ENCODE results near the gene IL22RA1. TPM values are rescaled to one million over a fixed set of nuclear protein-coding genes. Genes with fewer than 3 reads are reported as not detected.

IL22RA1 gene
- total and polyA plus RNA-seq, 10 of the 15 experiments (the other 5 are each of a cell fraction or from before 2014, with no cell fraction given): not detected

- no peak for TF ChIP-seq REST (IDR thresholded peaks at IDR 0.05; ENCODE audit: low read depth, low read length)
- no peak for TF ChIP-seq PKNOX1 (IDR thresholded peaks at IDR 0.05)
These were observed 42.1 kb upstream of the IL22RA1 start (continued) for GRCh38 chr1:24185076-24185475.

GRCh38 chr1:24182061-24182460 lies 39.1 kb upstream of the IL22RA1 start:
- no peaks in the 10 kb centered on the region for H3K9me3 ChIP-seq (replicated peaks; ENCODE audit: control insufficient read depth, insufficient read depth, low read length)
- SMC1A ChIA-PET (ENCODE audit: uncharacterized antibody, unreplicated experiment): no interaction called here
- no peak for ATAC-seq
- no peaks in the 10 kb centered on the region; a peak in 1 of 4 replicates for H3K36me3 ChIP-seq (ENCODE audit: control insufficient read depth in 2 of 2, insufficient read depth in 2 of 2, low read length in 1 of 2)
- FAIRE-seq: no peak
- intact Hi-C loops (cut with micrococcal nuclease; ENCODE audit: unreplicated experiment): no loop called here
- no peaks in the 10 kb centered on the region for H4K20me1 ChIP-seq (ENCODE audit: control insufficient read depth, insufficient read depth)
- H3K4me2 ChIP-seq (ENCODE audit: control insufficient read depth, insufficient read depth): no peak overlapping the region
- in situ Hi-C loops (cut with MboI): no loop called here
- H3K79me2 ChIP-seq (ENCODE audit: control insufficient read depth, insufficient read depth, low read length): no peaks in the 10 kb centered on the region; the same call in 1 of the 2 replicates
- 59% methylated on average over 6 of the region's 6 CpGs for WGBS (ENCODE audit: insufficient coverage, insufficient replicate concordance, low lambda C conversion rate, missing lambda C conversion rate)
- peaks cover 0 to 2% of the 10 kb centered on the region in 2 experiments; a peak in 2 of 4 replicates for H3K27me3 ChIP-seq (replicated peaks in 1 of 2; ENCODE audit: control insufficient read depth in 2 of 2, insufficient read depth in 2 of 2, low read length in 1 of 2)
- H3K27ac ChIP-seq (ENCODE audit: control insufficient read depth, insufficient read depth): no peak overlapping the region
- BruUV-seq (replicated peaks): no TSS peak
- CTCF ChIA-PET: interaction anchor here (1.6 kb wide), 1 partner anchor 17 kb away, joined by 5 read pairs; no protein-coding TSS in a partner anchor
- H2AFZ ChIP-seq (ENCODE audit: control insufficient read depth, low read depth, low read length): no peak overlapping the region
- H3K4me3 ChIP-seq: no peak overlapping the region
- no peak for DNase-seq (ENCODE audit: low read depth, low spot score)
- POLR2A ChIA-PET: interaction anchor here (0.6 kb wide), 1 partner anchor 199 kb away, joined by 3 read pairs; no protein-coding TSS in a partner anchor
- H3K9ac ChIP-seq (ENCODE audit: control insufficient read depth, insufficient read depth, low read length): no peak overlapping the region
- RAD21 ChIA-PET (ENCODE audit: unreplicated experiment): interaction anchor here (0.7 to 1.5 kb wide), 2 partner anchors 32 to 554 kb away, joined by 3 read pairs; no protein-coding TSS in a partner anchor
- peaks cover 5% of the 10 kb centered on the region for H3K4me1 ChIP-seq (ENCODE audit: control insufficient read depth, insufficient read depth, low read length)
- no peak for TF ChIP-seq POLR2A (IDR thresholded peaks at IDR 0.05; ENCODE audit: low read depth, low read length)
- no peak for TF ChIP-seq NR2C2 (IDR thresholded peaks at IDR 0.05; ENCODE audit: borderline replicate concordance, control insufficient read depth, insufficient read length, low read depth)
- TF ChIP-seq RELB (IDR thresholded peaks at IDR 0.05; ENCODE audit: low read depth): no peak
- TF ChIP-seq ZBTB33 (IDR thresholded peaks at IDR 0.05): no peak
- TF ChIP-seq TAF1 (IDR thresholded peaks at IDR 0.05; ENCODE audit: borderline replicate concordance, low read depth, low read length): no peak
- no peak for TF ChIP-seq ZNF622 (IDR thresholded peaks at IDR 0.05)
- TF ChIP-seq ZBTB11 (CRISPR knock-in tag; IDR thresholded peaks at IDR 0.05): no peak
- no peak for TF ChIP-seq EGR1 (IDR thresholded peaks at IDR 0.05; ENCODE audit: borderline replicate concordance in 1 of 2, low read depth in 2 of 2, low read length in 2 of 2)
